H1 (cell line): ENCODE results near the gene HNRNPU. TPM values are rescaled to one million over a fixed set of nuclear protein-coding genes. Genes with fewer than 3 reads are reported as not detected.

Experiments used
- CTCF ChIA-PET: fragments of 300-600 bp; sonication (Branson Sonifier 250); formaldehyde crosslinking; loops from one replicate; lab custom pipeline; 2021; ENCODE audit not compliant: partially characterized antibody; lab: Charles Lee
- POLR2A ChIA-PET: fragments of 300-600 bp; sonication (Branson Sonifier 250); formaldehyde crosslinking; loops from one replicate; lab custom pipeline; 2021; ENCODE audit warnings: inconsistent platforms; ENCODE audit not compliant: partially characterized antibody; lab: Charles Lee
- DNase-seq, 2 experiments: peaks; one replicate each; pipeline versions ENCODE4 v3.0.0 to v3.0.0-alpha.2; 2010 to 2022; ENCODE audit warnings: low spot score in 2 of 2, low read depth in 1 of 2, mixed read lengths in 1 of 2
- FAIRE-seq: peaks from 2 replicates; lab custom pipeline; 2011; peaks lifted over from hg19 to GRCh38; lab: Jason Lieb, UNC
- H2AFZ ChIP-seq: 2 replicates; pipeline ENCODE4 v1.8.1; 2012; ENCODE audit warnings: low read length, inconsistent platforms
- H2AK5ac ChIP-seq: 2 replicates; pipeline ENCODE4 v1.6.1; 2013; ENCODE audit warnings: low read depth, low read length
- H2BK120ac ChIP-seq: replicated peaks from 2 replicates; pipeline ENCODE3; 2013; ENCODE audit warnings: low read depth, low read length, inconsistent platforms
- H2BK12ac ChIP-seq: 2 replicates; pipeline ENCODE4 v1.6.1; 2013; ENCODE audit warnings: low read depth, low read length
- H2BK15ac ChIP-seq: 2 replicates; pipeline ENCODE4 v1.6.1; 2013; ENCODE audit warnings: low read length
- H2BK20ac ChIP-seq: 2 replicates; pipeline ENCODE4 v1.6.1; 2013; ENCODE audit warnings: low read length
- H2BK5ac ChIP-seq: 2 replicates; pipeline ENCODE4 v1.6.1; 2013; ENCODE audit warnings: low read depth, low read length
- H3K14ac ChIP-seq: 2 replicates; pipeline ENCODE4 v1.6.1; 2013; ENCODE audit warnings: inconsistent platforms; ENCODE audit not compliant: insufficient read length
- H3K18ac ChIP-seq: 2 replicates; pipeline ENCODE4 v1.6.1; 2013; ENCODE audit warnings: low read length; ENCODE audit errors: extremely low read depth
- H3K23ac ChIP-seq: 2 replicates; pipeline ENCODE4 v1.6.1; 2013; ENCODE audit warnings: inconsistent platforms; ENCODE audit not compliant: insufficient read length
- H3K23me2 ChIP-seq: 2 replicates; pipeline ENCODE4 v1.6.1; 2013; ENCODE audit warnings: low read depth, low read length
- H3K27ac ChIP-seq: 2 replicates; pipeline ENCODE4 v1.6.1; 2011; ENCODE audit warnings: low read depth, low read length, inconsistent platforms
- H3K27me3 ChIP-seq, 4 experiments: replicated peaks in 1 of 4; 1 replicate in 1 of 4; 2 replicates in 3 of 4; pipeline versions ENCODE4 v1.6.1 to v1.8.1; 2011 to 2013; ENCODE audit warnings: low read length in 3 of 4, mild to moderate bottlenecking in 3 of 4, inconsistent platforms in 2 of 4, mixed read lengths in 2 of 4, moderate library complexity in 1 of 4; ENCODE audit not compliant: control insufficient read depth in 3 of 4, insufficient read depth in 3 of 4; ENCODE audit errors: extremely low read depth in 1 of 4
- H3K36me3 ChIP-seq, 4 experiments: 2 replicates each; pipeline versions ENCODE4 v1.6.1 to v1.8.1; 2011 to 2013; ENCODE audit warnings: mild to moderate bottlenecking in 4 of 4, low read length in 3 of 4, moderate library complexity in 2 of 4, control low read depth in 1 of 4, inconsistent platforms in 1 of 4; ENCODE audit not compliant: insufficient read depth in 4 of 4, control insufficient read depth in 2 of 4
- H3K4ac ChIP-seq: replicated peaks from 2 replicates; pipeline ENCODE3; 2013; ENCODE audit warnings: low read length, low read depth, mixed read lengths, inconsistent platforms; ENCODE audit not compliant: insufficient read length
- H3K4me1 ChIP-seq, 4 experiments: replicated peaks in 1 of 4; 1 replicate in 1 of 4; 2 replicates in 3 of 4; pipeline versions ENCODE4 v1.6.1 to v1.8.1; 2011 to 2013; ENCODE audit warnings: low read length in 3 of 4, inconsistent platforms in 2 of 4, mixed read lengths in 1 of 4; ENCODE audit not compliant: insufficient read depth in 4 of 4, control insufficient read depth in 3 of 4
- H3K4me2 ChIP-seq, 2 experiments: 2 replicates each; pipeline versions ENCODE4 v1.6.1 to v1.8.1; 2011 to 2013; ENCODE audit warnings: low read depth in 2 of 2, low read length in 2 of 2, control low read depth in 1 of 2, inconsistent platforms in 1 of 2, mild to moderate bottlenecking in 1 of 2; ENCODE audit not compliant: insufficient read depth in 1 of 2
- H3K4me3 ChIP-seq, 4 experiments: fragments of 200-600, 300-600 bp in 1 of 4; sonication (generic), shearing (Covaris generic), sonication (Bioruptor Twin) in 1 of 4; 2 replicates each; pipeline versions ENCODE4 v1.5.1 to v1.8.1; 2011 to 2016; ENCODE audit warnings: low read length in 4 of 4, low read depth in 3 of 4, control low read depth in 2 of 4, inconsistent platforms in 2 of 4, mild to moderate bottlenecking in 2 of 4, mixed read lengths in 1 of 4, moderate library complexity in 1 of 4; ENCODE audit not compliant: insufficient read depth in 2 of 4; ENCODE audit errors: extremely low read depth in 1 of 4
- H3K56ac ChIP-seq: replicated peaks from 2 replicates; pipeline ENCODE3; 2013; ENCODE audit warnings: low read depth, mild to moderate bottlenecking, mixed read lengths, low read length, inconsistent platforms; ENCODE audit not compliant: insufficient read length
- H3K79me1 ChIP-seq: 2 replicates; pipeline ENCODE4 v1.6.1; 2013; ENCODE audit warnings: low read depth, low read length, control low read depth
- H3K79me2 ChIP-seq, 2 experiments: 2 replicates each; pipeline versions ENCODE4 v1.6.1 to v1.8.1; 2012 to 2013; ENCODE audit warnings: low read length in 2 of 2, mild to moderate bottlenecking in 2 of 2, inconsistent platforms in 1 of 2; ENCODE audit not compliant: insufficient read depth in 2 of 2, control insufficient read depth in 1 of 2
- H3K9ac ChIP-seq, 4 experiments: replicated peaks in 1 of 4; 1 replicate in 1 of 4; 2 replicates in 3 of 4; pipeline versions ENCODE4 v1.6.1 to v1.8.1; 2011 to 2013; ENCODE audit warnings: low read depth in 3 of 4, low read length in 3 of 4, control low read depth in 2 of 4, mild to moderate bottlenecking in 2 of 4, moderate library complexity in 2 of 4, inconsistent platforms in 1 of 4; ENCODE audit errors: extremely low read depth in 1 of 4
- H3K9me3 ChIP-seq, 2 experiments: 2 replicates each; pipeline versions ENCODE4 v1.6.1 to v1.8.1; 2012 to 2013; ENCODE audit warnings: mild to moderate bottlenecking in 2 of 2, moderate library complexity in 2 of 2, control low read depth in 1 of 2, inconsistent platforms in 1 of 2, low read depth in 1 of 2, low read length in 1 of 2, mixed read lengths in 1 of 2; ENCODE audit not compliant: insufficient read depth in 2 of 2
- H4K20me1 ChIP-seq, 2 experiments: replicated peaks in 1 of 2; 2 replicates each; pipeline versions ENCODE3 to v1.8.1; 2011 to 2013; ENCODE audit warnings: inconsistent platforms in 2 of 2, low read length in 2 of 2, mild to moderate bottlenecking in 1 of 2; ENCODE audit not compliant: insufficient read depth in 2 of 2, control insufficient read depth in 1 of 2
- H4K5ac ChIP-seq: 2 replicates; pipeline ENCODE4 v1.6.1; 2013; ENCODE audit warnings: low read length, low read depth, mixed read lengths, inconsistent platforms; ENCODE audit not compliant: insufficient read length
- H4K8ac ChIP-seq: 2 replicates; pipeline ENCODE4 v1.8.0; 2013; ENCODE audit warnings: mild to moderate bottlenecking, moderate library complexity, low read length, inconsistent platforms; ENCODE audit not compliant: insufficient read depth; ENCODE audit errors: extremely low read depth
- H4K91ac ChIP-seq: replicated peaks from 2 replicates; pipeline ENCODE3; 2013; ENCODE audit warnings: low read length, mixed read lengths, inconsistent platforms; ENCODE audit not compliant: insufficient read length
- ASH2L ChIP-seq: fragments of 200-600, 300-600 bp; sonication (generic); IDR thresholded peaks from one replicate; pipeline ENCODE4 v1.7.1; 2017; ENCODE audit warnings: low read length
- E2F6 ChIP-seq: IDR thresholded peaks from 2 replicates; pipeline ENCODE4 v1.6.1; 2012; ENCODE audit warnings: inconsistent platforms
- EGR1 ChIP-seq: IDR thresholded peaks from 2 replicates; pipeline ENCODE4 v1.6.1; 2011; ENCODE audit warnings: low read depth, low read length, borderline replicate concordance
- EP300 ChIP-seq, 2 experiments: IDR thresholded peaks; 1 replicate in 1 of 2; 2 replicates in 1 of 2; pipeline ENCODE4 v1.6.1; 2011 to 2012; ENCODE audit warnings: low read depth in 2 of 2, low read length in 2 of 2, mild to moderate bottlenecking in 2 of 2, borderline replicate concordance in 1 of 2, inconsistent platforms in 1 of 2, moderate library complexity in 1 of 2
- GABPA ChIP-seq: IDR thresholded peaks from 2 replicates; pipeline ENCODE4 v1.6.1; 2011; ENCODE audit warnings: mild to moderate bottlenecking, low read length, moderate library complexity, borderline replicate concordance; ENCODE audit not compliant: insufficient read depth
- KDM5A ChIP-seq: fragments of 200-600 bp; IDR thresholded peaks from 2 replicates; pipeline ENCODE4 v1.7.1; 2012; ENCODE audit warnings: mild to moderate bottlenecking, low read length, inconsistent platforms, mixed read lengths
- NANOG ChIP-seq: IDR thresholded peaks from 2 replicates; pipeline ENCODE4 v1.6.1; 2011; ENCODE audit warnings: low read length, low read depth, mild to moderate bottlenecking, inconsistent platforms; ENCODE audit not compliant: insufficient read depth, poor library complexity, severe bottlenecking
- POLR2A ChIP-seq, 2 experiments: IDR thresholded peaks; 1 replicate in 1 of 2; 2 replicates in 1 of 2; pipeline ENCODE4 v1.6.1; 2011; ENCODE audit warnings: low read depth in 2 of 2, low read length in 2 of 2, mild to moderate bottlenecking in 2 of 2; ENCODE audit errors: control extremely low read depth in 1 of 2
- RBBP5 ChIP-seq: IDR thresholded peaks from 2 replicates; pipeline ENCODE4 v1.7.1; 2012; ENCODE audit warnings: low read depth, mild to moderate bottlenecking, inconsistent platforms, low read length, moderate library complexity, borderline replicate concordance
- RFX5 ChIP-seq: IDR thresholded peaks from 2 replicates; pipeline ENCODE4 v1.6.1; 2011; ENCODE audit warnings: low read depth, low read length, improper control_type of control experiment, borderline replicate concordance
- RXRA ChIP-seq: IDR thresholded peaks from 2 replicates; pipeline ENCODE4 v1.6.1; 2011; ENCODE audit warnings: low read depth, mild to moderate bottlenecking, low read length, moderate library complexity; ENCODE audit not compliant: insufficient read depth
- SP4 ChIP-seq: IDR thresholded peaks from 2 replicates; pipeline ENCODE4 v1.6.1; 2012; ENCODE audit warnings: low read length, inconsistent platforms
- SRF ChIP-seq: IDR thresholded peaks from 2 replicates; pipeline ENCODE4 v1.6.1; 2011; ENCODE audit warnings: mild to moderate bottlenecking, low read depth, low read length, moderate library complexity
- WGBS, 2 experiments: shearing (Covaris generic) in 1 of 2; methylation state at CpG; one replicate each; pipeline versions ENCODE4 v1.1.6 to v1.1.7; 2013 to 2015; ENCODE audit warnings: low lambda C conversion rate in 2 of 2, mixed read lengths in 2 of 2, inconsistent platforms in 1 of 2, low coverage in 1 of 2, missing lambda C conversion rate in 1 of 2; ENCODE audit not compliant: insufficient replicate concordance in 2 of 2, insufficient coverage in 1 of 2, insufficient read length in 1 of 2; ENCODE audit errors: extremely low coverage in 1 of 2, missing lambda C conversion rate in 1 of 2; 5-methylcytosine and 5-hydroxymethylcytosine counted together
- polyA plus RNA-seq, 7 experiments: library from polyadenylated mRNA; depleted of rRNA in 3 of 7; stranded (reverse) in 5 of 7; unstranded in 2 of 7; fragments of >200 nt in 5 of 7; fragments of 200-250 nt in 2 of 7; gene quantifications; 1 replicate in 5 of 7; 2 replicates in 1 of 7; 4 replicates in 1 of 7; pipeline versions ENCODE4 v1.2.1 to v1.2.3, GENCODE V29; 2011 to 2013; ENCODE audit warnings: missing spikeins in 2 of 7, mixed read lengths in 2 of 7
- total RNA-seq: library from RNA; stranded (reverse); fragmentation: NEBNext Ultra II Directional; extraction: Animal tissue kit (Norgen Biotek cat#: 25700); gene quantifications from 2 replicates; pipeline ENCODE4 v1.2.1, GENCODE V29; 2021

HNRNPU gene
- total and polyA plus RNA-seq, 2 of the 8 experiments (the other 6 are each of a cell fraction or from before 2014, with no cell fraction given): 95.6 to 606 TPM

- Histone ChIP-seq H3K23ac (no peak overlapping the region), H3K79me1 (no peaks in the 10 kb centered on the region), H2BK20ac (no peak overlapping the region), H3K18ac (no peak overlapping the region), H3K9me3 (no peaks in the 10 kb centered on the region), H2AK5ac (no peak overlapping the region), H3K27me3 (no peaks in the 10 kb centered on the region), H3K4me2 (no peak overlapping the region; a peak in 1 of 4 replicates), H3K14ac (no peak overlapping the region), H2BK15ac (no peak overlapping the region), H4K8ac (no peak overlapping the region), H2BK120ac (no peak overlapping the region), H4K20me1 (peaks cover 16% of the 10 kb centered on the region in 2 experiments), H2BK5ac (no peak overlapping the region), H3K27ac (no peak overlapping the region), H3K4ac (no peak overlapping the region), H2AFZ (no peak overlapping the region), H3K36me3 (peaks cover 1 to 19% (median 9%) of the 10 kb centered on the region in 4 experiments; a peak in 7 of 8 replicates), H4K5ac (no peak overlapping the region), H2BK12ac (no peak overlapping the region), H3K56ac (no peak overlapping the region), H3K79me2 (peaks cover 28 to 35% of the 10 kb centered on the region in 2 experiments), H4K91ac (no peak overlapping the region), H3K4me1 (peaks cover 0 to 3% (median 2%) of the 10 kb centered on the region in 4 experiments; a peak in 4 of 7 replicates), H3K4me3 (peak overlapping the region in 1 of 4 experiments; percentile 99; a peak in 2 of 8 replicates), H3K23me2 (peaks cover 5% of the 10 kb centered on the region), H3K9ac (no peak overlapping the region)
- 75% methylated on average over 3 of the region's 3 CpGs; no CpG with 5 or more reads in 1 of the 2 experiments for WGBS, 2 experiments
- ChIA-PET CTCF (interaction anchor here (1.0 to 2.8 kb wide), 5 partner anchors 26 to 177 kb away, joined by 3 to 12 read pairs (median 4); no protein-coding TSS in a partner anchor), POLR2A (interaction anchor here (0.9 to 29.6 kb wide), 7 partner anchors 10 to 177 kb away, joined by 3 to 677 read pairs (median 102); partner anchors contain the start of gene COX20)
- FAIRE-seq: no peak
- no peak for DNase-seq
- TF ChIP-seq RBBP5 (no peak), EP300 (IDR thresholded peaks at IDR 0.05; ENCODE audit: borderline replicate concordance in 1 of 2, low read depth in 2 of 2, low read length in 2 of 2) (no peak), GABPA (no peak), KDM5A (no peak), RFX5 (no peak), SP4 (no peak), RXRA (no peak), SRF (no peak), EGR1 (no peak), NANOG (no peak), ASH2L (no peak), POLR2A (IDR thresholded peaks at IDR 0.05; ENCODE audit: control extremely low read depth in 1 of 2, low read depth in 2 of 2, low read length in 2 of 2) (no peak), E2F6 (no peak)
Observed at GRCh38 chr1:244865820-244866219, 1.5 kb upstream of the HNRNPU start.
